ENCODE results near the gene SENP2.
A peak's percentile ranks its signal among the peaks of the same experiment; 100 is the strongest.

The SENP2 gene

GRCh38 chr3:185585859-185586685 is at the start of gene SENP2:
Gene SENP2 (plus strand): TSS chr3:185586295. CDS start chr3:185586414, 119 bp downstream.
- TF ChIP-seq CTCF (IDR thresholded peaks at IDR 0.05; ENCODE audit: low read depth, low read length): no peak
- H3K4me3 ChIP-seq (ENCODE audit: low read depth, low read length): peak within 1 kb of the TSS; percentile 96

GRCh38 chr3:185537369-185537970 is 48.6 kb upstream of the SENP2 start:
- TF ChIP-seq CTCF (IDR thresholded peaks at IDR 0.05; ENCODE audit: low read depth, low read length): no peak
- no peak overlapping the region for H3K4me3 ChIP-seq (ENCODE audit: low read depth, low read length)

GRCh38 chr3:185539934-185540333 is 46.2 kb upstream of the SENP2 start:
- TF ChIP-seq CTCF (IDR thresholded peaks at IDR 0.05; ENCODE audit: low read depth, low read length): no peak
- H3K4me3 ChIP-seq (ENCODE audit: low read depth, low read length): no peak overlapping the region

GRCh38 chr3:185540695-185541094 is 45.4 kb upstream of the SENP2 start:
- no peak for TF ChIP-seq CTCF (IDR thresholded peaks at IDR 0.05; ENCODE audit: low read depth, low read length)
- no peak overlapping the region for H3K4me3 ChIP-seq (ENCODE audit: low read depth, low read length)

GRCh38 chr3:185549122-185549521 is 37.0 kb upstream of the SENP2 start:
- TF ChIP-seq CTCF (IDR thresholded peaks at IDR 0.05; ENCODE audit: low read depth, low read length): no peak
- no peak overlapping the region for H3K4me3 ChIP-seq (ENCODE audit: low read depth, low read length)

- H3K4me3 ChIP-seq (ENCODE audit: low read depth, low read length): no peak overlapping the region
- TF ChIP-seq CTCF (IDR thresholded peaks at IDR 0.05; ENCODE audit: low read depth, low read length): no peak
Measured at GRCh38 chr3:185549651-185550111, 36.4 kb upstream of the SENP2 start.

- no peak within 1 kb of the TSS for H3K4me3 ChIP-seq (ENCODE audit: low read depth, low read length)
Measured at GRCh38 chr3:185552358-185552877, 33.7 kb upstream of the SENP2 start, which contains the start of gene LIPH. Gene LIPH (minus strand): TSS chr3:185552588. CDS start chr3:185552471, 117 bp downstream.

More at GRCh38 chr3:185552358-185552877, 33.7 kb upstream of the SENP2 start, which contains the start of gene LIPH:
- no peak for TF ChIP-seq CTCF (IDR thresholded peaks at IDR 0.05; ENCODE audit: low read depth, low read length)
